Measurements from ENCODE around the gene NISCH. TPM values are rescaled to one million over a fixed set of nuclear protein-coding genes. Genes with fewer than 3 reads are reported as not detected.

The NISCH gene
- polyA plus RNA-seq, 2 of the 4 experiments (the other 2 are of a cell fraction), result 17.3 to 18.2 TPM

- H3K4me2 ChIP-seq, result no peak overlapping the region
- peaks cover 26% of the 10 kb centered on the region for H3K4me1 ChIP-seq
- no peak overlapping the region for H3K4me3 ChIP-seq
- no peaks in the 10 kb centered on the region for H3K9me3 ChIP-seq
- WGBS (ENCODE audit: missing lambda C conversion rate), result 61% methylated on average over 6 of the region's 11 CpGs
- TF ChIP-seq RFX5 (IDR thresholded peaks at IDR 0.05) (no peak), TFCP2L1 (CRISPR knock-in tag; IDR thresholded peaks at IDR 0.05) (no peak), FOSL2 (IDR thresholded peaks at IDR 0.05) (no peak), FOSL2 (CRISPR knock-in tag; IDR thresholded peaks at IDR 0.05) (no peak), KDM5A (IDR thresholded peaks at IDR 0.05) (no peak), HOXA7 (CRISPR knock-in tag; IDR thresholded peaks at IDR 0.05) (no peak), NPAS2 (CRISPR knock-in tag; IDR thresholded peaks at IDR 0.05; ENCODE audit: borderline replicate concordance) (no peak), ZFP36 (IDR thresholded peaks at IDR 0.05; ENCODE audit: borderline replicate concordance, partially characterized antibody) (no peak), HOXB5 (CRISPR knock-in tag; IDR thresholded peaks at IDR 0.05) (no peak), ATOH8 (CRISPR knock-in tag; IDR thresholded peaks at IDR 0.05; ENCODE audit: low read depth) (no peak), MYC (IDR thresholded peaks at IDR 0.05; ENCODE audit: borderline replicate concordance, low read length) (no peak), HES2 (IDR thresholded peaks at IDR 0.05) (no peak), HOXB13 (CRISPR knock-in tag; IDR thresholded peaks at IDR 0.05; ENCODE audit: low read depth) (no peak), MAX (IDR thresholded peaks at IDR 0.05) (no peak), PHF8 (IDR thresholded peaks at IDR 0.05; ENCODE audit: borderline replicate concordance, low read depth) (no peak), REST (IDR thresholded peaks at IDR 0.05) (no peak), ZNF302 (CRISPR knock-in tag; IDR thresholded peaks at IDR 0.05) (no peak), CBX8 (IDR thresholded peaks at IDR 0.05) (no peak), POLR2AphosphoS2 (conservative IDR thresholded peaks at IDR 0.05; ENCODE audit: low read length) (no peak), HEYL (CRISPR knock-in tag; IDR thresholded peaks at IDR 0.05) (no peak)
- DNase-seq (ENCODE audit: low read depth in 1 of 2, low spot score in 1 of 2), result no peak
- no peak for FAIRE-seq
- ChIA-PET CTCF (interaction anchor here (1.3 to 14.4 kb wide), 2 partner anchors 23 to 114 kb away, joined by 3 to 351 read pairs; no protein-coding TSS in a partner anchor), POLR2A (no interaction called here)
- H3K27ac ChIP-seq, result peak overlapping the region in 1 of 2 experiments; percentile 48; a peak in 3 of 6 replicates
- no peak for ATAC-seq
Observed at GRCh38 chr3:52452570-52453221, 2.7 kb upstream of the NISCH start.

- ChIA-PET CTCF (interaction anchor here (0.9 to 14.4 kb wide), 3 partner anchors 8 to 114 kb away, joined by 3 to 351 read pairs (median 3); no protein-coding TSS in a partner anchor), POLR2A (no interaction called here)
- ATAC-seq (no peak), FAIRE-seq (no peak), DNase-seq (ENCODE audit: low read depth in 1 of 2, low spot score in 1 of 2) (no peak)
- H3K4me3 ChIP-seq, result peak within 1 kb of the TSS; percentile 66
- H3K9me3 ChIP-seq, result no peaks in the 10 kb centered on the region
- no peak for TF ChIP-seq FOXS1 (CRISPR knock-in tag; IDR thresholded peaks at IDR 0.05)
- TF ChIP-seq SREBF2 (IDR thresholded peaks at IDR 0.05), result no peak
- TF ChIP-seq FOSL2 (IDR thresholded peaks at IDR 0.05), result no peak
- no peak for TF ChIP-seq FOSL2 (CRISPR knock-in tag; IDR thresholded peaks at IDR 0.05)
- no peak for TF ChIP-seq TP53 (CRISPR knock-in tag; IDR thresholded peaks at IDR 0.05)
- no peak for TF ChIP-seq POLR2A (IDR thresholded peaks at IDR 0.05; ENCODE audit: low read length)
- TF ChIP-seq POLR2AphosphoS2 (conservative IDR thresholded peaks at IDR 0.05; ENCODE audit: low read length), result no peak
- no peak for TF ChIP-seq MYC (IDR thresholded peaks at IDR 0.05; ENCODE audit: borderline replicate concordance, low read length)
- no peak for TF ChIP-seq BCL3 (IDR thresholded peaks at IDR 0.05)
- TF ChIP-seq GATA3 (IDR thresholded peaks at IDR 0.05; ENCODE audit: borderline replicate concordance), result no peak
- no peak for TF ChIP-seq KDM5A (IDR thresholded peaks at IDR 0.05)
- H3K4me1 ChIP-seq, result peaks cover 26% of the 10 kb centered on the region
- peak within 1 kb of the TSS; percentile 92 for H3K4me2 ChIP-seq
- 73% methylated on average over 6 of the region's 16 CpGs for WGBS (ENCODE audit: missing lambda C conversion rate)
- peak within 1 kb of the TSS; percentile 84 to 99 for H3K27ac ChIP-seq
Observed at GRCh38 chr3:52453496-52454249, 1.7 kb upstream of the NISCH start, which contains the start of gene TNNC1. TNNC1 (minus strand) TSS chr3:52454041; CDS start chr3:52454015, 26 bp downstream.
